PFSK-1 (cell line): ENCODE results near the gene ARHGAP15.

Experiments used
- POLR2AphosphoS5 ChIP-seq: IDR thresholded peaks from 2 replicates; pipeline ENCODE4 v1.6.1; 2012; ENCODE audit warnings: low read depth, mild to moderate bottlenecking, control low read depth, low read length, moderate library complexity
- REST ChIP-seq, 2 experiments: IDR thresholded peaks; 2 replicates each; pipeline versions ENCODE4 v1.6.1 to v1.8.0; 2011 to 2012; ENCODE audit warnings: low read depth in 2 of 2, low read length in 2 of 2, control low read depth in 1 of 2, inconsistent platforms in 1 of 2, mild to moderate bottlenecking in 1 of 2, moderate library complexity in 1 of 2; ENCODE audit not compliant: insufficient read depth in 1 of 2
- TAF1 ChIP-seq: IDR thresholded peaks from 2 replicates; pipeline ENCODE4 v1.6.1; 2012; ENCODE audit warnings: low read length, control low read depth, borderline replicate concordance; ENCODE audit not compliant: insufficient read depth

GRCh38 chr2:143768991-143769390 is 639.8 kb downstream of the ARHGAP15 start:
- TF ChIP-seq POLR2AphosphoS5 = no peak
- TF ChIP-seq TAF1 = no peak
- TF ChIP-seq REST (IDR thresholded peaks at IDR 0.05; ENCODE audit: insufficient read depth in 1 of 2, low read depth in 2 of 2, low read length in 2 of 2) = no peak
